SK-N-SH (cell line): ENCODE data around the gene TMPRSS13. TPM values are rescaled to one million over a fixed set of nuclear protein-coding genes. Genes with fewer than 3 reads are reported as not detected.

ENCODE experiments used
- CTCF ChIA-PET: fragments of 300-600, 350-600 bp; formaldehyde crosslinking; extraction: SDS; loops from one replicate; lab custom pipeline; 2021; lab: Yijun Ruan, JAX
- POLR2A ChIA-PET: fragments of 350-600 bp; sonication (Branson Sonifier 250); formaldehyde crosslinking; extraction: SDS; loops from one replicate; lab custom pipeline; 2020; ENCODE audit warnings: antibody characterized with exemption, inconsistent platforms; lab: Yijun Ruan, JAX
- DNase-seq: peaks from one replicate; pipeline ENCODE4 v3.0.0; 2012
- H2AFZ ChIP-seq: fragments of 200-600 bp; sonication (generic); 2 replicates; pipeline ENCODE4 v1.8.1; 2016; ENCODE audit warnings: antibody characterized with exemption, mild to moderate bottlenecking, low read depth
- H3F3A ChIP-seq: fragments of 200-600 bp; sonication (generic); replicated peaks from 2 replicates; pipeline ENCODE3; 2016; ENCODE audit warnings: antibody characterized with exemption, mild to moderate bottlenecking; ENCODE audit not compliant: insufficient read depth
- H3K27ac ChIP-seq, 2 experiments: fragments of 200-500 bp in 1 of 2; fragments of 200-600 bp in 1 of 2; sonication (Bioruptor generic) in 1 of 2; sonication (generic), shearing (Covaris generic) in 1 of 2; 2 replicates each; pipeline versions ENCODE4 v1.5.1 to v1.6.1; 2014 to 2016; ENCODE audit warnings: low read depth in 2 of 2, inconsistent platforms in 1 of 2, low read length in 1 of 2, mild to moderate bottlenecking in 1 of 2, mixed read lengths in 1 of 2
- H3K27me3 ChIP-seq: fragments of 200-600 bp; sonication (generic), shearing (Covaris generic); 2 replicates; pipeline ENCODE4 v1.6.1; 2016; ENCODE audit warnings: mixed run types; ENCODE audit not compliant: insufficient read depth
- H3K36me3 ChIP-seq, 2 experiments: fragments of 200-500 bp in 1 of 2; fragments of 200-600 bp in 1 of 2; sonication (Bioruptor generic) in 1 of 2; sonication (generic) in 1 of 2; replicated peaks in 1 of 2; 2 replicates each; pipeline versions ENCODE3 to v1.5.1; 2014 to 2016; ENCODE audit warnings: low read length in 1 of 2, mild to moderate bottlenecking in 1 of 2; ENCODE audit not compliant: insufficient read depth in 2 of 2, control insufficient read depth in 1 of 2
- H3K4me1 ChIP-seq, 2 experiments: fragments of 200-500 bp in 1 of 2; fragments of 200-600 bp in 1 of 2; sonication (Bioruptor generic) in 1 of 2; sonication (generic), shearing (Covaris generic) in 1 of 2; 2 replicates each; pipeline versions ENCODE4 v1.5.1 to v1.6.1; 2014 to 2016; ENCODE audit warnings: low read depth in 1 of 2, low read length in 1 of 2, mixed run types in 1 of 2; ENCODE audit not compliant: insufficient read depth in 2 of 2, control insufficient read depth in 1 of 2
- H3K4me2 ChIP-seq: fragments of 200-600 bp; sonication (generic), shearing (Covaris generic); 2 replicates; pipeline ENCODE4 v1.6.1; 2017; ENCODE audit warnings: mixed run types
- H3K4me3 ChIP-seq, 2 experiments: fragments of 200-500 bp in 1 of 2; fragments of 200-600 bp in 1 of 2; sonication (Bioruptor generic) in 1 of 2; sonication (generic), shearing (Covaris generic) in 1 of 2; 2 replicates each; pipeline versions ENCODE4 v1.5.1 to v1.8.1; 2014 to 2016; ENCODE audit warnings: low read depth in 2 of 2, inconsistent platforms in 1 of 2, low read length in 1 of 2, mild to moderate bottlenecking in 1 of 2, mixed read lengths in 1 of 2, moderate library complexity in 1 of 2
- H3K79me2 ChIP-seq: fragments of 200-600 bp; sonication (generic); 2 replicates; pipeline ENCODE4 v1.8.1; 2017; ENCODE audit warnings: mild to moderate bottlenecking; ENCODE audit not compliant: insufficient read depth
- H3K9ac ChIP-seq: fragments of 200-600 bp; sonication (generic); 2 replicates; pipeline ENCODE4 v1.6.1; 2017; ENCODE audit warnings: mixed run types
- H3K9me2 ChIP-seq: fragments of 200-600 bp; sonication (generic); 2 replicates; pipeline ENCODE4 v1.6.1; 2017; ENCODE audit warnings: mixed run types
- H3K9me3 ChIP-seq: fragments of 200-600 bp; sonication (generic); 2 replicates; pipeline ENCODE4 v1.6.1; 2017; ENCODE audit warnings: mixed run types, mild to moderate bottlenecking, moderate library complexity
- H4K20me1 ChIP-seq: fragments of 200-600 bp; sonication (generic); 2 replicates; pipeline ENCODE4 v1.6.1; 2017; ENCODE audit warnings: mild to moderate bottlenecking, mixed run types; ENCODE audit not compliant: insufficient read depth
- CHD2 ChIP-seq: fragments of 150-350 bp; IDR thresholded peaks from 2 replicates; pipeline ENCODE4 v1.6.1; 2018; ENCODE audit warnings: low read length; ENCODE audit not compliant: partially characterized antibody
- CTCF ChIP-seq: fragments of 200-600 bp; sonication (generic); IDR thresholded peaks from 2 replicates; pipeline ENCODE4 v1.6.1; 2017; ENCODE audit warnings: antibody characterized with exemption, mild to moderate bottlenecking, moderate library complexity
- ELF1 ChIP-seq: IDR thresholded peaks from 2 replicates; pipeline ENCODE4 v1.4.0; 2012
- FOXJ3 ChIP-seq: sonication (generic); formaldehyde crosslinking; IDR thresholded peaks from 2 replicates; pipeline ENCODE4 v1.5.1; 2020; ENCODE audit warnings: mild to moderate bottlenecking, missing genetic modification reagents
- FOXM1 ChIP-seq: IDR thresholded peaks from 2 replicates; pipeline ENCODE4 v1.4.0; 2012; ENCODE audit warnings: low read depth, mild to moderate bottlenecking
- GATA2 ChIP-seq: sonication (generic); formaldehyde crosslinking; IDR thresholded peaks from 2 replicates; pipeline ENCODE4 v1.5.0; 2020; ENCODE audit warnings: mild to moderate bottlenecking, missing genetic modification reagents
- IRF3 ChIP-seq: fragments of 150-350 bp; IDR thresholded peaks from 2 replicates; pipeline ENCODE4 v1.6.1; 2016; ENCODE audit warnings: mild to moderate bottlenecking, low read depth, low read length
- JUND ChIP-seq: IDR thresholded peaks from 2 replicates; pipeline ENCODE4 v1.4.0; 2012
- MEF2A ChIP-seq: IDR thresholded peaks from 2 replicates; pipeline ENCODE4 v1.4.0; 2012; ENCODE audit warnings: low read depth, borderline replicate concordance
- MXI1 ChIP-seq: IDR thresholded peaks from 2 replicates; pipeline ENCODE4 v1.6.1; 2012; ENCODE audit warnings: mild to moderate bottlenecking, low read depth, low read length, improper control_type of control experiment
- NFIC ChIP-seq: IDR thresholded peaks from 2 replicates; pipeline ENCODE4 v1.4.0; 2012; ENCODE audit warnings: borderline replicate concordance
- NRF1 ChIP-seq: IDR thresholded peaks from 2 replicates; pipeline ENCODE4 v1.6.1; 2012; ENCODE audit warnings: low read depth, mild to moderate bottlenecking, low read length
- PBX3 ChIP-seq: IDR thresholded peaks from 2 replicates; pipeline ENCODE4; 2012
- POLR2AphosphoS5 ChIP-seq: IDR thresholded peaks from 2 replicates; pipeline ENCODE4 v1.6.1; 2012; ENCODE audit warnings: low read depth, low read length
- RAD21 ChIP-seq: IDR thresholded peaks from 2 replicates; pipeline ENCODE4 v1.6.1; 2012; ENCODE audit warnings: mild to moderate bottlenecking, low read length
- RCOR1 ChIP-seq: fragments of 150-350 bp; IDR thresholded peaks from 2 replicates; pipeline ENCODE4 v1.6.1; 2017; ENCODE audit warnings: antibody characterized with exemption, low read length
- RFX5 ChIP-seq: IDR thresholded peaks from 2 replicates; pipeline ENCODE4 v1.6.1; 2012; ENCODE audit warnings: mild to moderate bottlenecking, improper control_type of control experiment, low read length
- RXRA ChIP-seq: IDR thresholded peaks from 2 replicates; pipeline ENCODE4 v1.4.0; 2012; ENCODE audit warnings: low read depth, mild to moderate bottlenecking, borderline replicate concordance
- SIN3A ChIP-seq: IDR thresholded peaks from 2 replicates; pipeline ENCODE4 v1.6.1; 2012; ENCODE audit warnings: low read depth, mild to moderate bottlenecking, low read length, moderate library complexity, borderline replicate concordance
- TEAD4 ChIP-seq: IDR thresholded peaks from 2 replicates; pipeline ENCODE4 v1.4.0; 2012; ENCODE audit warnings: mild to moderate bottlenecking, borderline replicate concordance; ENCODE audit not compliant: insufficient read depth
- WGBS: methylation state at CpG from one replicate; pipeline ENCODE4 v1.1.6; 2017; ENCODE audit warnings: low lambda C conversion rate; 5-methylcytosine and 5-hydroxymethylcytosine counted together
- polyA plus RNA-seq, 3 experiments: library from polyadenylated mRNA; depleted of rRNA; stranded (reverse); fragments of >200 nt; gene quantifications; 2 replicates each; pipeline ENCODE4 v1.2.3, GENCODE V29; 2012

Gene TMPRSS13
- polyA plus RNA-seq, 1 of the 3 experiments (the other 2 are of a cell fraction) = not detected

- DNase-seq = no peak
- Histone ChIP-seq H4K20me1 (no peaks in the 10 kb centered on the region), H3K9me2 (no peaks in the 10 kb centered on the region), H3K4me2 (no peak overlapping the region), H3K36me3 (no peaks in the 10 kb centered on the region), H3K27ac (no peak overlapping the region), H2AFZ (no peak overlapping the region), H3K4me1 (peaks cover 0 to 23% of the 10 kb centered on the region in 2 experiments; a peak in 1 of 4 replicates), H3K4me3 (no peak overlapping the region), H3K9me3 (no peaks in the 10 kb centered on the region), H3F3A (no peaks in the 10 kb centered on the region), H3K9ac (no peak overlapping the region), H3K27me3 (no peaks in the 10 kb centered on the region), H3K79me2 (no peaks in the 10 kb centered on the region)
- no peak for TF ChIP-seq NFIC
- 0 out of 2 replicates have a peak, but pooled peaks have one; percentile 14 for TF ChIP-seq GATA2 (CRISPR knock-in tag)
- ChIA-PET POLR2A (no interaction called here), CTCF (interaction anchor here (0.6 to 2.7 kb wide), 4 partner anchors 11 to 67 kb away, joined by 3 to 9 read pairs (median 6); no protein-coding TSS in a partner anchor)
- 56% methylated on average over 9 of the region's 11 CpGs for WGBS
Measured at GRCh38 chr11:117885777-117886176, 43.4 kb downstream of the TMPRSS13 start.

- H3K4me1 ChIP-seq = peaks cover 0 to 23% of the 10 kb centered on the region in 2 experiments; a peak in 1 of 4 replicates
- no peak overlapping the region for H3K4me3 ChIP-seq
- WGBS = 39% methylated on average over 6 of the region's 7 CpGs
- H3K9ac ChIP-seq = no peak overlapping the region
- H3F3A ChIP-seq = no peaks in the 10 kb centered on the region
- H3K36me3 ChIP-seq = no peaks in the 10 kb centered on the region
- H3K79me2 ChIP-seq = no peaks in the 10 kb centered on the region
- TF ChIP-seq CTCF (no peak), RFX5 (no peak), RAD21 (no peak)
- H2AFZ ChIP-seq = no peak overlapping the region
- H3K4me2 ChIP-seq = no peak overlapping the region
- H3K27ac ChIP-seq = no peak overlapping the region
- no peaks in the 10 kb centered on the region for H3K9me2 ChIP-seq
- CTCF ChIA-PET = interaction anchor here (0.6 to 2.7 kb wide), 6 partner anchors 12 to 169 kb away, joined by 3 to 9 read pairs (median 4); no protein-coding TSS in a partner anchor
- POLR2A ChIA-PET = no interaction called here
- H4K20me1 ChIP-seq = no peaks in the 10 kb centered on the region
- no peaks in the 10 kb centered on the region for H3K27me3 ChIP-seq
- DNase-seq = no peak
- no peaks in the 10 kb centered on the region for H3K9me3 ChIP-seq
Measured at GRCh38 chr11:117884994-117885393, 44.2 kb downstream of the TMPRSS13 start.

GRCh38 chr11:117883063-117883462, 46.1 kb downstream of the TMPRSS13 start:
- Histone ChIP-seq H3F3A (no peaks in the 10 kb centered on the region), H3K27me3 (no peaks in the 10 kb centered on the region), H3K4me1 (peaks cover 0 to 22% of the 10 kb centered on the region in 2 experiments; a peak in 1 of 4 replicates), H4K20me1 (no peaks in the 10 kb centered on the region), H2AFZ (no peak overlapping the region), H3K36me3 (no peaks in the 10 kb centered on the region), H3K4me3 (no peak overlapping the region), H3K9me2 (no peaks in the 10 kb centered on the region), H3K9ac (no peak overlapping the region), H3K4me2 (no peak overlapping the region), H3K79me2 (no peaks in the 10 kb centered on the region), H3K9me3 (no peaks in the 10 kb centered on the region), H3K27ac (no peak overlapping the region)
- POLR2A ChIA-PET = no interaction called here
- WGBS = 24% methylated on average over 2 of the region's 3 CpGs
- CTCF ChIA-PET = interaction anchor here (1.2 to 2.7 kb wide), 4 partner anchors 14 to 64 kb away, joined by 4 to 9 read pairs (median 8); no protein-coding TSS in a partner anchor
- TF ChIP-seq CHD2 (no peak), IRF3 (no peak), FOXM1 (no peak), NFIC (no peak), RXRA (no peak), SIN3A (no peak), JUND (no peak), RCOR1 (no peak), NRF1 (no peak), MXI1 (no peak), PBX3 (no peak), ELF1 (no peak), GATA2 (CRISPR knock-in tag) (no peak), POLR2AphosphoS5 (no peak), FOXJ3 (no peak), MEF2A (no peak), TEAD4 (no peak)
- no peak for DNase-seq
